NCI-H1048 (cell line): ENCODE results near the gene LYRM4.

Source experiments
- DNase-seq: peaks from one replicate; lab custom pipeline; 2025; lab: John Stamatoyannopoulos, UW

LYRM4 gene

DNA sequence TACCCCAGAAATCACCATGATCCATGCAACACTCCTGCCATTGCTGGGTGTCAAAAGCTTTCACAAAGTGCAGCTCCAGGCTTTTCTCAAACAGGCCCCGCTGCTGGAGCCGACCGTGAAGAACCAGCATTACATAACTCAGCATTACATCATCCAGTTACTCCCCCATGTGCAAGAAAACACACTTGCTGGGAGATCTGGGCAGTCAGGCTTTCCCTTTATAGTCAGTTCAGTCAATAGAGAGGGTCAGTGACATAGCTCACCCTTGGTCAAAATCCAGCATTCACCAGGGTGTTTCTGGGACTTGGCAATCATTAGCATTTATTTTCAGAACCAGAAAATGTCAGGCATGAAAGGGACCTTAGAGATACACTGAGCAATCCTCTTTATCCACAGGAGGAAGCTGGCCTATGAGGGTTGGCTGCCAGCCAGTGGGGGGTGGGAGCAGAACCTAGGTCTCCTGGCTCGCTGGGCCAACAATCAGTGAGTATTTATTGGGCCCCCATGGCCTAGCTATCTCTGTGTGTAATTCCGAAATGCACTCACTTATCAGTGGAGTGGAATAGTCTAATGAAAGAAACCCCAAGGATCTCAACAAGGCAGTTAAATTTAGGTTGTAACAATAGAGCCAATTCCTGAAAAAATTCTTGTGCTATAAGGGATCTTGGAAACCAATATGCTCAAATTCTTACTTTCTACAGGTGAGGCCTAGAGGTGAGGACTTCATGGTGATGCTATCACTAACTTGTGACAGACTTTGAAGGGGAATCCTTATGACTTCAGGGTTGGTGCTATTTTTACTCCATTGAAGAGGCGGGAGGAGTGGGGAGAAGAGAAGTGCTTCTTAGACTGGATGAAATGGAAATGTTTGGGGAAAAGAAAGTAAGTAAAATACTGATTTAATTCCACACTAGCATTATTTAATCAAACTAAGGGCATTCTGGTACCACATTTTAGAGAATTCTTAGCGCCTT is 54.6 kb downstream of the LYRM4 start:
- no peak for DNase-seq

DNA sequence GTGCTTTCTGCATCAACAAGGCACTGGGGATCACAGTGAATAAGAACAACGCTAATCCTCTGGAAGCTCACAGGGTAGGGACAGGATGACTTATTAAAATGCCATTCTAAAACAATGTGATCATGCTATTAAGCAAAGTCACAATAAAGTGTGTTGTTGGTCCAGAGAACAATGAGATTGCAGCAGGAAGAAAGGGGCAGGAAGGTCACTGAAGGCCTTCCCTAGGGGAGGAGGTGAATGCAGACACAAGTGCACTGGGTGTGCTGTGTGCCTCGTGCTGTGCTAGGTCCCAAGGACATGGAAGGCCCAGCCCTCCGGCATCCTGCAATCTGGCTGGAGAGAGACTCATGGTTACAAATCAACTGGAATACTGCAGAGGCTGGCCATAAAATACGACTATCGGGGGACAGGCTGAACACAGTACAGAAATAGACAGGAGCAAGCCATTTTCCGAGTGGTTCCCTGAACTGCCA is 55.7 kb downstream of the LYRM4 start:
- no peak for DNase-seq

DNA sequence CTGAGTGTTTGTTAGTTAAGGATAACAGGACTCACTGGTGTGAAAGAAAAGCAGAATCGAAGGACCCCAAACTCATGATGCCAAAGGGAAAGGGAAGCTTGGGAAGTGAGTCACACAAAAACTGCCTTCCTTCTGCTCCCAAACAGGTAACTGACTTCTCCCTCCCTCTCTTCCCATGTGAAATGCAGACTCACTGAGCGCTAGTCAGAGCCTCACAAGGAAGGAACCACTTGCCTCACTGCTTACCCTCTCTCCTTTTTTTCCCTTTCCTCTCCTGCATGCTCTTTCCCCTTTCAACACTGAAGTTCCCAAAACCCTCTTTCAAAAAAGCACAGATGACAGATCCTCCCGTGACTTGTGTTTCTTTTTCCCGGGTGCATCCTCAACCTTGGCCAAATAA is 56.4 kb downstream of the LYRM4 start:
- no peak for DNase-seq

DNA sequence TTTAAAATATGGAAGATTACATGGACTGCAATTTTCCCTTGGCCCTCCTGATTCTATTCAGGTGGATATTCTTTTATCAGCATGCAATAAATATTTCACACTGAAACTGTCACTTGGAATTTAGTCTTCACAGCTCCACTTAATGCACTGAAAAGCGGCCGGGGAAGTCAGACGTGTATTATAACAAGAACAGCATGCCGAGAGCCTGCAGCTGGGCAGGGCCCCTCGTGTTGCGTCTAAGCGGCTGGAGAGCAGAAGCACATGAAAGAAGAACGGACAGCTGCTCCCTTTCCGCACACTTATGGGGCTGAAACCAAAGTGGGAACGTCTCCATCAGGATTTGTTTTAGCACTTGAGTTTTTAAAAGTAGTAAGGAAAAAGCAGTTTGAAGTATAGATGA is 57.2 kb downstream of the LYRM4 start:
- no peak for DNase-seq

DNA sequence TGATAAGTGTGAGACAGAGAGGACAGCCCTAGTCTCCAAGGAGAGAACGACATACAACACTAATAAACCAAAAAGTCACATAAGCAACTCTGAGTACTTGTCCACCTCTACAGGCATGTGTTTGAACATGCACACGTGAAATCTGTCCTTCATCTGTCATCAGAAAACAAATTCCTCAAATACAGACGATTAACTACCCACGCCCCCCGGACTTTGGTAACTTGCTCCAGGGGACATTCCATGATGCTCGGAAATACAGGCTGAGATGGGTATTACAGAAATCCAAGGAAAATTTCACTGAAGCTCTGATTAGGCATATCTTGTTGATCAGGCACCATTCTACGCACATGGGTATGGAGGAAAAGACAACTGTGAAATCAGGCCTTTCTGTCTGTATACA is 57.8 kb downstream of the LYRM4 start:
- DNase-seq = no peak

DNA sequence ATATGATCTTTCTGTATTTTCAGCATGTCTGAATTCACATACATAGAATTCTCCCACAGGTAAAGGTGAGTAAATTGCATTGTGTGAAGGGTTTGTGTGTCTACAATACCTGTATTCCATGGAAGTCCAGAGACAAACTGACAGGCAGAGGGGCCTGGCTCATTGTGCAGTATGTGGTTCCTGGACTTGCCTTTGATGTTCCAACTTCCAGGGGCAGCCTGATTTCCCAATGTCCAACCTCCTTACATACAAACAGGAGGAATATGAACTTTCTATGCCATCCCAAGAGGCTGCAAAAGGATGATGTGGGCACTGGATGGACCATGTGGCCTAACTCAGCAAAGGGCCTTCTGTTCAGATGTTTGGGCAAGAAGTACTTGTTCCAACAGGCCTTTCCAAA is 58.5 kb downstream of the LYRM4 start:
- no peak for DNase-seq

DNA sequence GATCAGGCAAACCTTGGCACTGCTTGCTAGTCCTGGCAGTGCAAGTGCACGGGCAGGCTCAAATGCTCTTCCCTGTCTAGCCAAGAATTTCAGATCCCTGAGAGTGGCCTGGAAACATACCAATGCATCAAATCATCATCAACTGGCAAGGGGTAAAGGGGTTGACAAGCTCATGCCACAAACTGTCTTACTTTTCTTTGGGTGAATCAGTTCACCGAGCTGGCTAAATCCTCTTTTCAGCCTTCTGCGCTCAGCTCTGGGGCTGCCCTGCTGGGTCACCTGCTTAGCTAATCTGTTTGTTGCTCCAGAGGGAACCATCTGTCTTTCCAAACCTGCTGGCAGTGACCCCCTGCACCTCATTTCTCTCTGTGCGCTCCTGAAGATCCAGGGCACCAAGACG is 59.5 kb downstream of the LYRM4 start:
- DNase-seq = no peak

DNA sequence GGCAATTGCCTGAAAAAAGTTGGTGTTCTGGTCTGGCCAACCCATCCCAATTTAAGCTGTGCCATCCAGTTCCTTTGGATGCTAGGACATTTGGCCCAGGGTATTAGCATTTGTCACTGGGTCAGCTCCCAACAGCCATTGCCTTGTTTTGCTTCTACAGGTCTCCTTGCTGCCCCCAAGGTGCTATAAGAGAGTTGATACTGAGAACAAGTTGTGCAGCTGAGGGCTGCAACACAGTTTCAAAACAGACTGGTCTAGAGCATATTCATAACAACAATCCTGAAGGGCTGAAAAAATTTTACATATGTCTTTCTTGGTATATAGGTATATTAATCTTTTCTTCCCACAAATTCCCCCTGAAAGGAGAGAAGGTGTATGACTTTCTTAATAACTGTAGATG is 61.0 kb downstream of the LYRM4 start:
- no peak for DNase-seq

DNA sequence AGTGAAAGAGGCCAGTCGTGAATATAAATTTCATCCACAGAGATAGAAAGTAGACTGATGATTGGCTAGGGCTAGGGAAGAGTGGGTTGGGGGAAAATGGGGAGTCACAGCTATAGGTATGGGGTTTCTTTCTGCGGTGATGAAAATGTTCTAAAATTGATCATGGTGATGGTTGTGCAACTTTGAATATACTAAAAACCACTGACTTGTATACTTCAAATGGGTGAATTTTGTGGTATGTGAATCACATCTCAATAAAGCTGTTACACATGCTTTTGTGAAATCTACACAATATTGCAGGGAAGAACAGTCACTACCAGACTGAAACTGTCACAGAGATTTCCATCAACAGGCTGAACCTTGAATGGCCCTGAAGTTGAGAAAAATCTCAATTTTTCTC is 61.5 kb downstream of the LYRM4 start:
- DNase-seq = no peak

DNA sequence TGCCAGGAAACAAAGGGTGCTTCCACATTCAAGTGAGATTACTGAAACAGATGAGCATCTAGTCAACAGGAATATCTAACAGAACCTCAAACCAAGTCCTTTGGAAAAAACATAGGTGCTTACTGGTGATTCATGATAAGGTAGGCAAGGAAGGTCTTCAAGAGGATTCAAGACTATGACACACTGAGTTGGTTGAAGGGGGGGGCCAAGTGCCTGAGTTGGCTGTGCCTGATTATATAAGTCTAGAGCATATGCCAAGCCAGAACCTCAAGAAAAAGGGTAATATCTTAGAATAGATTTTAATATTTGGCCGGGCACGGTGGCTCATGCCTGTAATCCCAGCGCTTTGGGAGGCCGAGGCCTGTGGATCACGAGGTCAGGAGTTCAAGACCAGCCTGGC is 63.7 kb downstream of the LYRM4 start:
- DNase-seq = no peak

DNA sequence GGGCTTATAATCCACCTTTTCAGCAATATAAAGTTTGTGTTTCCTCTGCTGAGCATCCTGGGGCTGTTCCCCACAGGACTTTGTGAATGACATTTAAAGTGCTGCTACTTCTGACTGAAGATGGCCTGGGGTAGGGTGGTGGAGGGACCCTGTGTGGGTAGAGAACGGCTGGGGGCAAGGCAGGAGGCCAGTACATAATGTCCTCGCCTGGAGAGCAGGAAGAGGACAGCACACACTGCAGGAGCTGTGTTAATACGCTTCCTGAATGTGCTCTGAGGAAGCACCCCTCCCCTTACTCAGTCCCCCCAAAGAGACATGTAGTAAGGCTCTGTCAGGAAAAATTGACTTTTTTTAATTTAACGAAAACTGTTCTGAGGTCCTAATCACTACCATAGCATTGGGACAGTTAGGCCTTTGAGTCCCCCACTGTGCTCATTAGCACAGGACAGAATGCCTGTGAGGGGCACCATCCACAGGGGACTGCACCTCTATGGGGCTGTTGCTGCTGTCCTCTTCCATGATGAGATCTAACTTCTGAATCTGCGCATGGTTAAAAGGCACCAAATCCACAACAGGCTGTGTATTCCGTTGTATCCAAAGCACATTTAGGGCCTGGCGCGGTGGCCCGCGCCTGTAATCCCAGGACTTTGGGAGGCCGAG is 68.5 kb downstream of the LYRM4 start:
- no peak for DNase-seq

DNA sequence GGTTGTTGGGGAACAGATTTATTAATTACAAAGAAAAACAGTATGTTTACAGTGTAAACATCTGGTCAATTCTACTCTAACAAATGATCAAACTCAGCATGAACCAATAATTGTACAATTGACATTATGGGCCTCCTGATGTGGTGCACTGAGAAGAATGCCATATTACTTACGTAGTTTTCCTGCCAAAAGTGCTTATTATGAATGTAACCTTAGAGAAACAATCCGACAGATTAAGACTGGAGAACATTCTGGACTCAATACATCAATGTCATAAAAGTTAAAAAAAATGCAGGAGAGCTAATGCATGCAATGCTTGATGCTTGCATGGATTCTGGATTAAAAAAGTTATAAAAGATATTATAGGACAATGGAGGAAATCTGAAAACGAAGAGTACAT is 69.0 kb downstream of the LYRM4 start:
- no peak for DNase-seq

DNA sequence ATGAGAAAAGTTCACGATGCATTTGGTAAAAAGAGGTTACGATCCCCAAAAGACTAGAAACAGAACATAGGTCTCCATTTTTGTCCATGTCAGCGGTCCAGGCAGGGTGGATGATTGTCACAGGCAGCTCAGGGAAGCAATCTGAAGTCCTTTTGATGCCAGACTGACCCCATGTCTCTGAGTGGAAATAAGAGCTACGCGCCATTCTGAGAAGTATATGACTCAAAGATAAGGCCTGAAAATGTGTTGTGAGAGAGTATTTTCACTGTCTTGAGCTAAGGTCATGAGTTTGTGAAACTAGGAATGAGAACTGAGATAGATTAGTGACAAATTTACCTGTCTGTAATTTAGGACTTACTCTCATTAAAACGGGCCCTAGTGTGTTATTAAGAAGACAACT is 69.5 kb downstream of the LYRM4 start:
- no peak for DNase-seq

DNA sequence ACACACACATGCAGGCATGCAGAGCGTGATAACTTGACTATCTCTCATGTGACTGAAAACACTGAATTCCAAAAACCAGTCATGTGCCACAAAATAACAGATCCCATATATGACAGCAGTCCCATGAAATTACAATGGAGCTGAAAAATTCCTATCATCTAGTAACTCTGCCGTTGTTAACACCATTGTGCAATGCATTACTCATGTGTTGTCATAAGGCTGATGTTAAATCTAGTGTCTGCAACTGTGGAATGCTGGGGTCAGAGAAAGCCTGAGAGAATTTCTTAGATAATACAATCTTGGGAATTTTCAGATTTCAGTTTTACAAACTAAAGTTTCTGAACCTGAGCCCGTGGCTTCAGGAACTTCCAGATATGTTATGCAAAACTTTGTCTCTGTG is 70.2 kb downstream of the LYRM4 start:
- no peak for DNase-seq

DNA sequence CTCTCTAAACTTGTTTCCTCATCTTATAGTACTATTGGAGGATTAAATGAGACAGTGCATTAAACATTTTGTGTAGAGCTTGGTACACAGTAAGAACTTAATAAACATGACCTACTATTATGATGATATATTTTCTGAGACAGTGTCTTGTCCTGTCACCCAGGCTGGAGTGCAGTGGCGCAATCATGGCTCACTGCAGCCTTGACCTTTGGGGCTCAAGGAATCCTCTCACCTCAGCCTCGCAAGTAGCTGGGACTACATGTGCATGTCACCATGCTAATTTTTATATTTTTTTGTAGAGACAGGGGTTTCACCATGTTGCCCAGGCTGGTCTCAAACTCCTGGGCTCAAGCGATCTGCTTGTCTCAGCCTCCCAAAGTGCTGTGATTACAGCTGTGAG is 72.1 kb downstream of the LYRM4 start:
- DNase-seq = no peak

DNA sequence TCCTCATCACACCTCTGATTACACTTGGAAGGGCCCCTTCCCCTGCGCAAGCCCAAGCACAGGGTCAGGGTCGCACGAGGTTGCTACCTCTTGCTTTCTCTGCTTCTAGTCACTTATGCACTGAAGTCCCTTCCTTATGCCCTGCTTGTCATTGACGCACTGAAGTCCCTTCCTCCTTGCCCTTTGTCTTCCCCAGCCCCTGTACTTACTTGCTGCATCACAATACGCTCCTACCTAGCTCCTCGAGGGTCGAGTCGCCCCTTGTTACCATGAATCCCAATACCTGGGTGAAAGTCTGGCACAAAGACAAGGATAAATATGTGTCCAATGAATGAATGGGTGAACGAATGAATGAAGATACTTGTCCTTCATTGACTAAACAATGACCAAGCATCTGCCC is 75.9 kb downstream of the LYRM4 start:
- no peak for DNase-seq

DNA sequence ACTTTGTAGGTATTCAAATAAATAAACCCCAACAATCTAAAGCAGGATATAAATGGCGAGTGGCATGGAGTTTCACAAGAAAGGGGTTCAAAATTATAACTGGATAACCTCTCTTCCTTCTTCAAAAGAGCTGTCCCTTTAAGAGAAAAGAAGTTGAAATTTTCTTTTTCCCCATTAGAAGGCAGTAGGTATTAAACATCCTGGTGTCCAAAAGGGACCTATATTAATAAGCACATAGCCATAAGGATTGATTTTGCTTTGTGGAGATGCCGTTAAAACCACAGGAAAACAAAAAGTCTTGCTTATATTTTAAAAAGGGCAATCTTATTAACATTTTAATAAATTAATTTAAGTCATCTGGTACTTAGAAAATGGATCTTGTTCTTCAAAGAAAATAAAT is 76.5 kb downstream of the LYRM4 start:
- no peak for DNase-seq

DNA sequence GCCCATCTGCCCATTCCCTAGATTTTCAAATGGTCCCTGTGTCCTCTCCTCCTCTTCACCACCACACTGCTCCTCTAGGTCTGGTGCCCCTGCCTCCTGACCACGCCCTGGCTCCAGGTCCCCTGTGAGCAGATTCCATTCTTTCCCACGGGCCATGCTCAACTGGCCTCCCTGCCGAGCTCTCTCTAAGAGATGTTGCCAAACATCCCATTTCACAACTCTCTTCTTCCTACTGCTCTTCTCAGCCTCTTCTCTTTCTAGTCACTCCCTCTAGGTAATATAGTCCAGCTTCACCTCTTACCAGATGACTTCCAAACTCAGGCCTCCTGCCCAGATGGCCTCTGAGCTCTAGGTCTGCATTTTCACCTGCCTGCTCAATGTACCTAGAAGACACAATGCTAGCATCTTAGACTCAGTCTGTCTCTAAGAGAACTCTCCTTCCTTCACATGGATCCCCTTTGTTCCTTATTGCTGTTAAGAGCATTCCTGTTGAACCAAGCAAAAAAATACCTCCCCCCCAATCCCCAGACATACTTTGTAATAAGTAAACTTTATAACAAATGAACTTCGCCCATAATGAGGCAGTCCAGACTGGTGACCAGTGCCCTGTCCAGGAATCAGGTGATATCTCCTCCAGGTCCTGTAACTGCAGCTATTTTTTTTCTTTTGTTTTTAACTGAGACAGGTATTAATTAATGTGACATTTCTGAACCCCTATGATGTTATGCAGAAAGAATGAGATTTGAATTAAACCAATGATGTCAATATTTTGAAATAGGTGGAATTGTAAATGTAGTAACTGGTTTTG is 79.0 kb downstream of the LYRM4 start:
- no peak for DNase-seq

DNA sequence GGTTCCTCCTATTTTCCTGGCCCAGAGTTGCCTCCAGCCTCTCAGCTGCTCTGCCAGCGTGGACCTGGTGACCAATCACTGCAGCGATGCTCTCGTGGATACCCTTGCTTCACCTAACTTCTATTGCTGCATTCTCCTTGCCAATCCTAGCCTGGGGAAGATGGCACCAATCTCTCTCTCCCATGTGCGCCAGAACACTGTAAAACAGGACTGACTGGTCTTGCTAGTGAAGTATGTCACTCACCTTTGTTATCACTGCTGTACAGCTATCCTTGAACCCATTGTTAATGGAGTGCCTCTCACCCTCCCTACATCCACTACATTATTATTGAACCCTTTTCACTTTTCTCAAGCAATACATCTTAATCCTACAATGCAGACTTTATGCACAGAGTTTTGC is 80.1 kb downstream of the LYRM4 start:
- DNase-seq = no peak

DNA sequence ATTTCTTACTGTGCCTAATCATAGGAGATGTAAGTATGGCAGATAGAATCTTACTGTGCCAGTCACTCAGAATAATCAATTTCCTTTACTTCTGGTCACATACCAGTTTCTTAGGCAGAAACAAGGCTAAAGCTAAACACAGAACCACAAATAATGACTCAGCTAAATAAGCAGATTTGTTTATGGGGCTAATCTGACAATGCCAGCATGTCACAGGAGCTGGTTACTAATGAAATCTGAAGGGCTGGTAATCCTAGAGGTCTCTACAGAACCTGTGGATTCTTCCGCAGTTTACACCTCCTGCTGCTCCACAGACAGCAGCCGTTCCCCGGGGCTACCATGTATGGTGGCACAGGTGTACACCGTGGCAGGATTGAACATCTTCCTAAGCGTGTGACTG is 80.8 kb downstream of the LYRM4 start:
- no peak for DNase-seq

DNA sequence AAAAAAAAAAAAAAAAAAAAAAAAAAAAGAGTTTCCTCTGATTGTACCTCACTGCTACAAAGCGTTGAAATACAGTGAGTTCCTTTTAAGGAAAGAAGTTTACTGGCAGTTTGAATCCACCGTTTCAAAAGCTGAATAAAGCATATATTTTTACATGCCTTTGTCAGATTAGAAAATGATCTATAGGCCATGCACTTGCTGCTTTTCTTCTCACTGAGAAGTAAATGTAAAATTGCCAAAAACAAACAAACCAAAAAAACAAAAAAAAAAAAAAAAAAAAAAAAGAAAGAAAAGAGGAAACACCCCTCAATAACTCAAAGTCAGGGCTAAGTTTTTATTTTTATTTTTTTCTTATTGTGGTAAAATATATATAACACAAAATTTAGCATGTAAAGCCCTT is 81.9 kb downstream of the LYRM4 start:
- DNase-seq = no peak

DNA sequence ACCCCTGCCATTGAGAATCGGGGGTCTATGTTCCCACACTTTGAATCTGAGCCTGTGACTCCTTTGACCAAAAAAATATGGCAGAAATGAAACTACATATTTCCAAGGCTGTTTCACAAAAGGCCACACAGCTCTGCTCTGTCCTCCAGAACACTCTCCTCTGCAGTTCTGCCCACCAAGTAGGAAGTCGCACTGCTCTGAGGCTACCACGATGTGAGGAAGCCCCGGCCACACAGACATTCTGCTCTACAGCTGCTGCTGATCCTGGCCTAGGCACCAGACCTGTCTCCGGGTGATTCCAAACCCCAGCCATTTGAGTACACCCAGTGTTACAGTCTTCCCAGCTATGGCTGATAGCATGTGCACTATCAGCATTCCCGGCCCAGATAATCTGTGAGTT is 85.1 kb downstream of the LYRM4 start:
- no peak for DNase-seq
